K562 (cell line): ENCODE measurements around the gene SETMAR. TPM values are rescaled to one million over a fixed set of nuclear protein-coding genes. Genes with fewer than 3 reads are reported as not detected.

Source experiments
- ATAC-seq: fragments of 200-7000 bp; cut with Tn5 transposase; 3 replicates; pipeline ENCODE4 v1.9.1; 2020; ENCODE audit warnings: moderate library complexity
- BruUV-seq: library from RNA; stranded (reverse); fragments of 400-500 nt; replicated peaks from 2 replicates; lab custom pipeline; 2021; lab: Mats Ljungman, UMichigan
- CTCF ChIA-PET: fragments of 300-600 bp; formaldehyde crosslinking; extraction: SDS; loops from one replicate; lab custom pipeline; 2021; ENCODE audit warnings: low intra/inter-chr PET ratio; lab: Yijun Ruan, JAX
- POLR2A ChIA-PET: fragments of 300-600, 350-650 bp; sonication (Branson Sonifier 250); formaldehyde crosslinking; extraction: SDS; loops from one replicate; lab custom pipeline; 2021; ENCODE audit warnings: antibody characterized with exemption, inconsistent platforms; lab: Yijun Ruan, JAX
- DNase-seq, 4 experiments: peaks; one replicate each; pipeline versions ENCODE4 v3.0.0 to v3.0.0-alpha.2; 2011 to 2018; ENCODE audit warnings: low spot score in 3 of 4, mixed read lengths in 3 of 4; ENCODE audit errors: extremely low read depth in 1 of 4
- FAIRE-seq: peaks from 2 replicates; lab custom pipeline; 2011; peaks lifted over from hg19 to GRCh38; lab: Jason Lieb, UNC
- H2AFZ ChIP-seq: 2 replicates; pipeline ENCODE4 v1.6.0; 2011; ENCODE audit warnings: low read depth, low read length, control low read depth, inconsistent platforms
- H3K27ac ChIP-seq: fragments of 200-600 bp; 3 replicates; pipeline ENCODE4 v1.8.0; 2011; ENCODE audit warnings: low read depth, mild to moderate bottlenecking, control low read depth, inconsistent platforms, low read length, moderate library complexity, mixed read lengths; ENCODE audit errors: extremely low read depth
- H3K27me3 ChIP-seq, 2 experiments: fragments of 300-600 bp in 1 of 2; 2 replicates in 1 of 2; 3 replicates in 1 of 2; pipeline versions ENCODE4 v1.6.0 to v1.8.0; 2011; ENCODE audit warnings: inconsistent platforms in 2 of 2, low read length in 2 of 2, mild to moderate bottlenecking in 1 of 2, mixed read lengths in 1 of 2, moderate library complexity in 1 of 2; ENCODE audit not compliant: control insufficient read depth in 2 of 2, insufficient read depth in 2 of 2
- H3K36me3 ChIP-seq: fragments of 300-600 bp; 3 replicates; pipeline ENCODE4 v1.8.0; 2011; ENCODE audit warnings: mild to moderate bottlenecking, low read length, inconsistent platforms; ENCODE audit not compliant: control insufficient read depth, insufficient read depth
- H3K4me1 ChIP-seq, 2 experiments: fragments of 200-600 bp in 1 of 2; replicated peaks in 1 of 2; 2 replicates in 1 of 2; 3 replicates in 1 of 2; pipeline versions ENCODE4 v1.5.1 to v1.8.0; 2011; ENCODE audit warnings: inconsistent platforms in 2 of 2, low read length in 2 of 2, mild to moderate bottlenecking in 1 of 2, mixed read lengths in 1 of 2, moderate library complexity in 1 of 2; ENCODE audit not compliant: control insufficient read depth in 2 of 2, insufficient read depth in 2 of 2
- H3K4me2 ChIP-seq: 2 replicates; pipeline ENCODE4 v1.6.1; 2011; ENCODE audit warnings: low read length, control low read depth, inconsistent platforms, mixed read lengths; ENCODE audit not compliant: insufficient read depth
- H3K4me3 ChIP-seq: fragments of 200-600 bp; sonication (generic), shearing (Covaris generic); 2 replicates; pipeline ENCODE4 v1.5.1; 2016; ENCODE audit warnings: control low read depth, inconsistent platforms
- H3K79me2 ChIP-seq: fragments of 200-600 bp; 3 replicates; pipeline ENCODE4 v1.8.0; 2011; ENCODE audit warnings: low read length, inconsistent platforms; ENCODE audit not compliant: control insufficient read depth, insufficient read depth
- H3K9ac ChIP-seq, 2 experiments: 2 replicates each; pipeline versions ENCODE4 v1.6.0 to v1.6.1; 2011; ENCODE audit warnings: low read depth in 2 of 2, low read length in 2 of 2, control low read depth in 1 of 2, inconsistent platforms in 1 of 2, mild to moderate bottlenecking in 1 of 2, mixed read lengths in 1 of 2; ENCODE audit not compliant: insufficient read depth in 1 of 2
- H3K9me1 ChIP-seq: one replicate; pipeline ENCODE4 v1.6.0; 2011; ENCODE audit warnings: inconsistent platforms, mild to moderate bottlenecking, low read length, moderate library complexity; ENCODE audit not compliant: control insufficient read depth, insufficient read depth
- H3K9me3 ChIP-seq: replicated peaks from 2 replicates; pipeline ENCODE4 v1.5.1; 2011; ENCODE audit warnings: low read depth, low read length, inconsistent platforms; ENCODE audit not compliant: control insufficient read depth, insufficient read depth
- H4K20me1 ChIP-seq: replicated peaks from 2 replicates; pipeline ENCODE4 v1.6.1; 2011; ENCODE audit warnings: low read length, inconsistent platforms, mixed read lengths; ENCODE audit not compliant: control insufficient read depth, insufficient read depth
- CTCF ChIP-seq, 3 experiments: IDR thresholded peaks in 2 of 3; conservative IDR thresholded peaks in 1 of 3; 2 replicates each; pipeline ENCODE4 v1.5.1; 2011 to 2012; ENCODE audit warnings: low read length in 3 of 3, mild to moderate bottlenecking in 3 of 3, control low read depth in 2 of 3, improper control_type of control experiment in 1 of 3, inconsistent platforms in 1 of 3, low read depth in 1 of 3, mixed read lengths in 1 of 3, moderate library complexity in 1 of 3; ENCODE audit not compliant: insufficient read depth in 2 of 3
- FOXA1 ChIP-seq: fragments of 450-650 bp; IDR thresholded peaks from 2 replicates; pipeline ENCODE4 v1.6.1; 2016; ENCODE audit warnings: mild to moderate bottlenecking, borderline replicate concordance
- ZFP30 ChIP-seq: fragments of 250-450 bp; sonication (Bioruptor Pico); IDR thresholded peaks from 2 replicates; pipeline ENCODE4 v1.8.0; 2022; ENCODE audit warnings: moderate library complexity, mild to moderate bottlenecking, inconsistent platforms, borderline replicate concordance
- ZNF316 ChIP-seq: fragments of 450-650 bp; IDR thresholded peaks from 2 replicates; pipeline ENCODE4 v1.6.1; 2016
- WGBS: fragments of 100-300 bp; shearing (Covaris generic); methylation state at CpG from one replicate; pipeline ENCODE4 v1.1.6; 2016; ENCODE audit warnings: low coverage, mixed read lengths; ENCODE audit not compliant: insufficient coverage; ENCODE audit errors: missing lambda C conversion rate; 5-methylcytosine and 5-hydroxymethylcytosine counted together
- in situ Hi-C: fragments of 300-500 bp; cut with MboI; formaldehyde crosslinking; loops from 4 replicates; pipeline ENCODE4 v1.15.0; 2018; ENCODE audit warnings: inconsistent platforms, mixed read lengths
- intact Hi-C: fragments of 100-400 bp; cut with micrococcal nuclease; formaldehyde crosslinking; loops from 2 replicates; pipeline ENCODE4 v1.14.2; 2022
- polyA plus RNA-seq, 8 experiments: library from polyadenylated mRNA; depleted of rRNA in 4 of 8; stranded (reverse) in 5 of 8; unstranded in 3 of 8; fragments of >200 nt; fragmentation: Nextera tagmentation in 2 of 8; fragmentation: Illumina TruSeq in 1 of 8; extraction: Ambion mirVana in 2 of 8; extraction: Trizol in 1 of 8; gene quantifications; 2 replicates each; pipeline versions ENCODE4 v1.2.1 to v1.2.3, GENCODE V29; 2011 to 2014; ENCODE audit warnings: inconsistent platforms in 1 of 8, missing spikeins in 1 of 8
- total RNA-seq, 7 experiments: library from RNA; depleted of rRNA in 6 of 7; stranded (reverse); fragments of >200 nt in 6 of 7; fragmentation: Illumina TruSeq in 2 of 7; extraction: Trizol in 2 of 7; gene quantifications; 2 replicates each; pipeline versions ENCODE4 v1.2.1 to v1.2.3, GENCODE V29; 2011 to 2021; ENCODE audit warnings: low replicate concordance in 1 of 7

The SETMAR gene
- total and polyA plus RNA-seq, 9 of the 15 experiments (the other 6 are each of a cell fraction or from before 2014, with no cell fraction given): 5.5 to 25.1 (median 18.2) TPM

DNA sequence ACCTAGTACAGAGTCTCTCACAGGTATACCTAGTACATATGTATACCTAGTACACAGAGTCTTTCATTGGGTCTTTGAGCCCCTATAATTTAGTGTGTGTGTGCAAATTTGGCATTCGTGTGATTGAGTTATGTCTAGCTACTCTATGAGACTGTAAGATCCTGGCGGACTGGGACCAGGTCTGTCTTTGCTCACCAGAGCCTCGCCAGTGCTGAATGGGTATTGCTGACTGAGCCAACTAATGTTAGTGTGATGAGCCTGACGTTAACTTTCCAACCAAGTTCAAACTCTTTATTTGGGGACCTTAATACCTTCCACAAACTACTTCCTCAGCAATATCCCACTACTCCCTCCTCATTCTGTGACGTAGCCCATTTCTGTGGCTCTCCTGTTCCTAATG, 35.6 kb downstream of the SETMAR start:
- Histone ChIP-seq H3K9me1 (no peaks in the 10 kb centered on the region), H3K27ac (no peak overlapping the region), H3K4me3 (no peak overlapping the region), H3K36me3 (no peaks in the 10 kb centered on the region), H3K9me3 (no peaks in the 10 kb centered on the region), H3K27me3 (no peaks in the 10 kb centered on the region), H4K20me1 (no peaks in the 10 kb centered on the region), H3K9ac (no peak overlapping the region), H3K4me2 (no peak overlapping the region), H2AFZ (no peak overlapping the region), H3K4me1 (peaks cover 0 to 12% of the 10 kb centered on the region in 2 experiments; a peak in 3 of 5 replicates), H3K79me2 (no peaks in the 10 kb centered on the region)
- TF ChIP-seq CTCF (IDR thresholded peaks at IDR 0.05 in 2 of 3, conservative IDR thresholded peaks at IDR 0.05 in 1 of 3; ENCODE audit: insufficient read depth in 2 of 3, low read depth in 1 of 3, low read length in 3 of 3) (peak in 2 of 3 experiments; percentile 12 to 16; a peak in 1 of 6 replicates), ZNF316 (peak; percentile 25; the same call in 1 of the 2 replicates), FOXA1 (no peak), ZFP30 (CRISPR knock-in tag) (no peak)
- intact Hi-C loops (no loop called here), in situ Hi-C loops (no loop called here)
- ChIA-PET CTCF (no interaction called here), POLR2A (interaction anchor here (0.6 kb wide), 1 partner anchor 1681 kb away, joined by 3 read pairs; no protein-coding TSS in a partner anchor)
- 51% methylated on average over 5 of the region's 5 CpGs for WGBS
- no peak for DNase-seq
- FAIRE-seq: no peak
- BruUV-seq: no TSS peak
- peak; percentile 57 for ATAC-seq
